Psoas muscle (tissue), 8 donors: Measurements from ENCODE around the gene NPSR1. TPM values are rescaled to one million over a fixed set of nuclear protein-coding genes. Genes with fewer than 3 reads are reported as not detected.

Experiments
- ATAC-seq, 4 donors: fragments of 200-7000 bp; cut with Tn5 transposase; one replicate each; pipeline ENCODE4 v1.9.1; 2020; ENCODE audit warnings: moderate library complexity in 3 of 4, mild to moderate bottlenecking in 2 of 4
- DNase-seq, 2 donors: peaks; one replicate each; pipeline ENCODE4 v3.0.0-alpha.2; 2020
- H3K27ac ChIP-seq: fragments of 200-600 bp; one replicate; pipeline ENCODE4 v1.8.0; 2022
- H3K27me3 ChIP-seq, 3 donors: fragments of 200-600 bp in 1 of 3; one replicate each; pipeline versions ENCODE4 v1.6.1 to v1.8.0; 2013 to 2022; ENCODE audit warnings: low read length in 2 of 3, mild to moderate bottlenecking in 2 of 3, moderate library complexity in 1 of 3; ENCODE audit not compliant: insufficient read depth in 3 of 3
- H3K36me3 ChIP-seq, 2 donors: fragments of 200-600 bp in 1 of 2; one replicate each; pipeline versions ENCODE4 v1.6.1 to v1.8.0; 2013 to 2022; ENCODE audit warnings: low read depth in 1 of 2, mild to moderate bottlenecking in 1 of 2, moderate library complexity in 1 of 2; ENCODE audit not compliant: insufficient read depth in 1 of 2
- H3K4me1 ChIP-seq: fragments of 200-600 bp; one replicate; pipeline ENCODE4 v1.8.0; 2022
- H3K4me3 ChIP-seq: fragments of 200-600 bp; one replicate; pipeline ENCODE4 v1.8.0; 2022; ENCODE audit warnings: mild to moderate bottlenecking
- H3K9me3 ChIP-seq: fragments of 200-600 bp; one replicate; pipeline ENCODE4 v1.8.0; 2022
- CTCF ChIP-seq: fragments of 200-600 bp; IDR thresholded peaks from one replicate; pipeline ENCODE4 v1.8.0; 2022; ENCODE audit warnings: antibody characterized with exemption
- WGBS, 3 donors: extraction: QIAGEN DNeasy Blood & Tissue Kit; methylation state at CpG; one replicate each; pipeline versions ENCODE4 v1.1.6 to v1.1.7; 2013; 5-methylcytosine and 5-hydroxymethylcytosine counted together
- intact Hi-C, 2 donors: fragments of 100-400 bp; cut with DNase I; formaldehyde crosslinking; loops; one replicate each; pipeline versions ENCODE4 v1.11.0 to v1.14.2; 2022
- polyA plus RNA-seq, 3 donors: library from polyadenylated mRNA; stranded (reverse); fragments of 200-250 nt; gene quantifications; one replicate each; pipeline ENCODE4 v1.2.3, GENCODE V29; 2013
- total RNA-seq, 4 donors: library from RNA; stranded (reverse); fragmentation: NEBNext Ultra II Directional in 2 of 4; extraction: Animal tissue kit (Norgen Biotek cat#: 25700) in 2 of 4; gene quantifications; one replicate each; pipeline versions ENCODE4 v1.2.1 to v1.2.4, GENCODE V29; 2021 to 2023
- donor health status: healthy with polysubstance abuse.
- donor health status: DM: no; HTN: no; CAD: no; lungs with moderate emphysema.
- donor health status: Bipolar disorder and iron deficiency.
- donor health status: healthy.
- donor health status: DM: yes; HTN: yes; CAD: no.
- donor health status: DM: no; HTN: no; CAD: no.
- donor health status: DM: no; HTN: no; CAD: no.
- donor health status: DM: yes; HTN: yes; CAD: no.

The NPSR1 gene
- total and polyA plus RNA-seq, 7 donors, result not detected

GRCh38 chr7:34709771-34710170, 51.8 kb downstream of the NPSR1 start:
- H3K4me3 ChIP-seq, result no peak overlapping the region
- 53 to 70% (median 58%) methylated on average over 2 of the region's 2 CpGs for WGBS, 3 donors
- ATAC-seq (no peak), DNase-seq (no peak)
- TF ChIP-seq CTCF, result no peak
- no peak overlapping the region for H3K27ac ChIP-seq
- intact Hi-C loops, result no loop called here
- no peaks in the 10 kb centered on the region for H3K27me3 ChIP-seq
- H3K9me3 ChIP-seq, result no peaks in the 10 kb centered on the region
- H3K4me1 ChIP-seq, result no peaks in the 10 kb centered on the region
- H3K36me3 ChIP-seq, result no peaks in the 10 kb centered on the region

- intact Hi-C loops, result no loop called here
- DNase-seq (no peak), ATAC-seq (no peak)
- no peaks in the 10 kb centered on the region for H3K4me1 ChIP-seq
- H3K27ac ChIP-seq, result no peak overlapping the region
- H3K36me3 ChIP-seq, result no peaks in the 10 kb centered on the region
- no peaks in the 10 kb centered on the region for H3K27me3 ChIP-seq
- H3K4me3 ChIP-seq, result no peak overlapping the region
- no peak for TF ChIP-seq CTCF
- H3K9me3 ChIP-seq, result no peaks in the 10 kb centered on the region
- 18 to 25% (median 22%) methylated on average over 1 of the region's 1 CpG for WGBS, 3 donors
These were observed 60.8 kb downstream of the NPSR1 start for GRCh38 chr7:34718867-34719266.

GRCh38 chr7:34719636-34720035, 61.6 kb downstream of the NPSR1 start:
- intact Hi-C loops, result no loop called here
- no peak for DNase-seq
- H3K36me3 ChIP-seq, result no peaks in the 10 kb centered on the region
- WGBS, 3 donors, result 82 to 87% (median 85%) methylated on average over 3 of the region's 3 CpGs
- H3K27ac ChIP-seq, result no peak overlapping the region
- no peak for ATAC-seq
- no peaks in the 10 kb centered on the region for H3K27me3 ChIP-seq
- H3K4me1 ChIP-seq, result no peaks in the 10 kb centered on the region
- no peaks in the 10 kb centered on the region for H3K9me3 ChIP-seq
- TF ChIP-seq CTCF, result no peak
- H3K4me3 ChIP-seq, result no peak overlapping the region

DNA sequence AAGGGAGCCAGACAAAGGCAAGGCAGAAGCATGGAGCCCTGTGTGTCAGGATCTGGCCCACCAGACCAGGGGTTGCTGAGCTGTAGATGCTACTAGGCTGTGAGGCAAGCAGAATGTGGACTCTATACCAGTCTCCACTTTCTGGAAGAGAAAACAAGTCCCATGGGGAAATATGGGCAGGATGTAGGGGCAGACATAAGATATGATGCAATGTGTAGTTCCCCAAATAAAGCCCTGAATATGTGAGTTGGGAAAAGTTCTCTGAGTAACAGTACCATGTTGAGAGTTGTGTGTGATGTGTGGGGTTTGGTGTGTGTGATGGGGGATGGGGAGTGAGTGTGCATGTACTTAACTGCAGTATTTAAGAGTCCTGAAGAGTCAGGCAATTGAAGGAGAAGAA, 62.3 kb downstream of the NPSR1 start:
- no peaks in the 10 kb centered on the region for H3K27me3 ChIP-seq
- intact Hi-C loops, result no loop called here
- H3K4me3 ChIP-seq, result no peak overlapping the region
- no peaks in the 10 kb centered on the region for H3K4me1 ChIP-seq
- H3K36me3 ChIP-seq, result no peaks in the 10 kb centered on the region
- no peak for ATAC-seq
- no peak for TF ChIP-seq CTCF
- no peaks in the 10 kb centered on the region for H3K9me3 ChIP-seq
- no peak overlapping the region for H3K27ac ChIP-seq
- no peak for DNase-seq

DNA sequence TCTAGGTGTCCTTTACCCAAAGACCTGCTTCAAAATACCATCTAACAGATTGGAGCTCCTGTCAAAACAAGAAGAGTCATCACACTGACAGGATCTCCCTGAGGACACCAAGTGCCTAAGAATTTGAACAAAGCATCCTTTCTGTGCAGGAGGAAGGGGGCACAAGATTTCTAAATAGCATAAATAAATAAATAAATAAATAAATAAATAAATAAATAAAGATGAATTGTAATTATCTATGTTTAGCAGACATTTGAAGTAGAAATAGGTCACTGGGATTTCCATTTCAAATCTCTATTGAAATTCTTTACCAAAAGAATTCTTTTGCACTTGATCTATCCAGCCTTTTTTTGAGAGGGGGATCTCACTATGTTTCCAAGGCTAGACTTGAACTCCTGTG, 65.3 kb downstream of the NPSR1 start:
- no peak for DNase-seq
- Histone ChIP-seq H3K36me3 (no peaks in the 10 kb centered on the region), H3K4me1 (no peaks in the 10 kb centered on the region), H3K9me3 (no peaks in the 10 kb centered on the region), H3K27ac (no peak overlapping the region), H3K4me3 (no peak overlapping the region), H3K27me3 (no peaks in the 10 kb centered on the region)
- TF ChIP-seq CTCF, result no peak
- intact Hi-C loops, result no loop called here
- ATAC-seq, result no peak
